Measurements from ENCODE around the gene UNC45B. TPM values are rescaled to one million over a fixed set of nuclear protein-coding genes. Genes with fewer than 3 reads are reported as not detected.

The UNC45B gene
- total and polyA plus RNA-seq, 2 of the 13 experiments (the other 11 are each of a cell fraction or from before 2014, with no cell fraction given) = 0.01 TPM; not detected in 1

DNA sequence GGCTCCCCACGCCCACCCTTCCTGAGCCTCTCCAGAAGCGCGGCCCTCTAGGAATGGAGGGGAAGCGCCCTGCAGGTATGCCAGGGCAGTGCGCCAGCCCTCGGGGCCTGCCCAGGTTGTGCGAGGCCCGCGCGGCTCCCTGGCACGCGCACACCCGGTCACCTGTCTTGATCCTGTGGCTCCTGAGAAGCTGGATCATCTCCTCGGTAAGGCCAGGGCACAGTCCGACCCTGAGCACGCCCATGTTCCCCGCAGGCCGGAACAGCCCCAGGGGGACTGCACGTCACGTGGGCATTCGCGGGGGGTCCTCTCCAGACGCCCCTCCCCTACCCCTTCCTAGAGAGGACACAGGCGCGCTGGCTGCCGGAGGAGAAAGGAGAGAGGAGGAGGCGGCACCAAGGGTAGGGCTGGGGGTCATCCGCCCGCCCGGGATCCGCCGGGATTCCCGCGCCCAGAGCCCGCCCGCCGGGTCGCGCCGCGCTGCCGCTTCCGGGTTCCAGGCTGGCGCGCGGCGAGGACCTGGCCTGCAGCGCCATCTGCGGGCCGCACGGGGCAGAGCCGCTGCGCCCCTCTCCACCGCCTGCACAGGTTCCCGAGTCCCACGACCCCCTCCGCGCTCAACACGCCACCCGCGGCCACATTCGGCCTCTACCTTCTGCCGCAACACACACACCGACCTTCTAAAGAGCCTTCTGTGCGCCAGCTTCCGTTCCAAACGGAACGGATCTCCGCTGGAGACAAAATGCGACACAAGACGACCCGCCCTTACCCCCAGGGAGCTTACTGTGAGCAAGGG lies 28.0 kb upstream of the UNC45B start, which contains the start of gene RAD51D (continued):
- TF ChIP-seq NRL (CRISPR knock-in tag; IDR thresholded peaks at IDR 0.05; ENCODE audit: borderline replicate concordance) = peak; percentile 89
- TF ChIP-seq, protein P1, sequence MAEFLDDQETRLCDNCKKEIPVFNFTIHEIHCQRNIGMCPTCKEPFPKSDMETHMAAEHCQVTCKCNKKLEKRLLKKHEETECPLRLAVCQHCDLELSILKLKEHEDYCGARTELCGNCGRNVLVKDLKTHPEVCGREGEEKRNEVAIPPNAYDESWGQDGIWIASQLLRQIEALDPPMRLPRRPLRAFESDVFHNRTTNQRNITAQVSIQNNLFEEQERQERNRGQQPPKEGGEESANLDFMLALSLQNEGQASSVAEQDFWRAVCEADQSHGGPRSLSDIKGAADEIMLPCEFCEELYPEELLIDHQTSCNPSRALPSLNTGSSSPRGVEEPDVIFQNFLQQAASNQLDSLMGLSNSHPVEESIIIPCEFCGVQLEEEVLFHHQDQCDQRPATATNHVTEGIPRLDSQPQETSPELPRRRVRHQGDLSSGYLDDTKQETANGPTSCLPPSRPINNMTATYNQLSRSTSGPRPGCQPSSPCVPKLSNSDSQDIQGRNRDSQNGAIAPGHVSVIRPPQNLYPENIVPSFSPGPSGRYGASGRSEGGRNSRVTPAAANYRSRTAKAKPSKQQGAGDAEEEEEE (CRISPR knock-in tag; IDR thresholded peaks at IDR 0.05; ENCODE audit: borderline replicate concordance) = no peak
- peak; percentile 52 for TF ChIP-seq SAFB2 (CRISPR knock-in tag; IDR thresholded peaks at IDR 0.05; ENCODE audit: borderline replicate concordance, low read depth)
- TF ChIP-seq, protein P2, sequence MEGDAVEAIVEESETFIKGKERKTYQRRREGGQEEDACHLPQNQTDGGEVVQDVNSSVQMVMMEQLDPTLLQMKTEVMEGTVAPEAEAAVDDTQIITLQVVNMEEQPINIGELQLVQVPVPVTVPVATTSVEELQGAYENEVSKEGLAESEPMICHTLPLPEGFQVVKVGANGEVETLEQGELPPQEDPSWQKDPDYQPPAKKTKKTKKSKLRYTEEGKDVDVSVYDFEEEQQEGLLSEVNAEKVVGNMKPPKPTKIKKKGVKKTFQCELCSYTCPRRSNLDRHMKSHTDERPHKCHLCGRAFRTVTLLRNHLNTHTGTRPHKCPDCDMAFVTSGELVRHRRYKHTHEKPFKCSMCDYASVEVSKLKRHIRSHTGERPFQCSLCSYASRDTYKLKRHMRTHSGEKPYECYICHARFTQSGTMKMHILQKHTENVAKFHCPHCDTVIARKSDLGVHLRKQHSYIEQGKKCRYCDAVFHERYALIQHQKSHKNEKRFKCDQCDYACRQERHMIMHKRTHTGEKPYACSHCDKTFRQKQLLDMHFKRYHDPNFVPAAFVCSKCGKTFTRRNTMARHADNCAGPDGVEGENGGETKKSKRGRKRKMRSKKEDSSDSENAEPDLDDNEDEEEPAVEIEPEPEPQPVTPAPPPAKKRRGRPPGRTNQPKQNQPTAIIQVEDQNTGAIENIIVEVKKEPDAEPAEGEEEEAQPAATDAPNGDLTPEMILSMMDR (CRISPR knock-in tag; IDR thresholded peaks at IDR 0.05) = peak; percentile 89
- TF ChIP-seq NFATC3 (CRISPR knock-in tag; IDR thresholded peaks at IDR 0.05) = no peak
- TF ChIP-seq ISX (CRISPR knock-in tag; conservative IDR thresholded peaks at IDR 0.05) = no peak
- peak; percentile 68; the same call in 1 of the 2 replicates for TF ChIP-seq ARNT2 (CRISPR knock-in tag; IDR thresholded peaks at IDR 0.05; ENCODE audit: low read depth)
- no peak for TF ChIP-seq SYNCRIP (IDR thresholded peaks at IDR 0.05; ENCODE audit: insufficient read depth, low read depth, low read length)
